Measurements from ENCODE around the gene FNDC3B. TPM values are rescaled to one million over a fixed set of nuclear protein-coding genes. Genes with fewer than 3 reads are reported as not detected.

The FNDC3B gene
- total and polyA plus RNA-seq, 4 donors, result 13.3 to 175 (median 100) TPM

DNA sequence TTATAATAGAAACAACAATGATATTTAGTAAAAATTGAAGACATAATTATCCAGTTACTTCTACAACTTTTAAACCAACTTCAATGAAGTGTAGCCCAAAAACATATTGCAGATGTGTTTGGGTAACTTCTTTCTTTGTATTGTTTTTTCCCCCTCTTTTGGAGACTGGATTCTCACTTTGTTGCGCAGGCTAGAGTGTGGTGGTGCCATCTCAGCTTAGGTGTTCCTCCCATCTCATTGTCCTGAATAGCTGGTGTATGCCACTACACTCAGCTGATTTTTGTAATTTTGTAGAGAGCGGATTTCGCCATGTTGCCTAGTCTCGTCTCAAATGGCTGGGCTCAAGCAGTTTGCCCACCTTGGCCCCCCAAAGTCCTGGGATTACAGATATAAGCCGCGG, 148.1 kb downstream of the FNDC3B start:
- TF ChIP-seq, protein P1, sequence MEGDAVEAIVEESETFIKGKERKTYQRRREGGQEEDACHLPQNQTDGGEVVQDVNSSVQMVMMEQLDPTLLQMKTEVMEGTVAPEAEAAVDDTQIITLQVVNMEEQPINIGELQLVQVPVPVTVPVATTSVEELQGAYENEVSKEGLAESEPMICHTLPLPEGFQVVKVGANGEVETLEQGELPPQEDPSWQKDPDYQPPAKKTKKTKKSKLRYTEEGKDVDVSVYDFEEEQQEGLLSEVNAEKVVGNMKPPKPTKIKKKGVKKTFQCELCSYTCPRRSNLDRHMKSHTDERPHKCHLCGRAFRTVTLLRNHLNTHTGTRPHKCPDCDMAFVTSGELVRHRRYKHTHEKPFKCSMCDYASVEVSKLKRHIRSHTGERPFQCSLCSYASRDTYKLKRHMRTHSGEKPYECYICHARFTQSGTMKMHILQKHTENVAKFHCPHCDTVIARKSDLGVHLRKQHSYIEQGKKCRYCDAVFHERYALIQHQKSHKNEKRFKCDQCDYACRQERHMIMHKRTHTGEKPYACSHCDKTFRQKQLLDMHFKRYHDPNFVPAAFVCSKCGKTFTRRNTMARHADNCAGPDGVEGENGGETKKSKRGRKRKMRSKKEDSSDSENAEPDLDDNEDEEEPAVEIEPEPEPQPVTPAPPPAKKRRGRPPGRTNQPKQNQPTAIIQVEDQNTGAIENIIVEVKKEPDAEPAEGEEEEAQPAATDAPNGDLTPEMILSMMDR (IDR thresholded peaks at IDR 0.05; ENCODE audit: control extremely low read depth, extremely low read depth), result no peak
- no peak overlapping the region for H3K9ac ChIP-seq (ENCODE audit: insufficient read depth in 1 of 2, low read length in 2 of 2)
- no peak overlapping the region for H3K4me3 ChIP-seq
- no peaks in the 10 kb centered on the region for H3K9me3 ChIP-seq (ENCODE audit: control insufficient read depth in 4 of 4, insufficient read depth in 3 of 4, low read length in 3 of 4)
- H3K4me1 ChIP-seq (ENCODE audit: control insufficient read depth in 5 of 5, insufficient read depth in 5 of 5, low read length in 5 of 5), result peaks cover 0 to 10% (median 0%) of the 10 kb centered on the region in 5 donors
- WGBS, 2 donors, result 97 to 98% methylated on average over 6 of the region's 6 CpGs
- ATAC-seq (ENCODE audit: insufficient read depth, low FRiP score) (no peak), DNase-seq (no peak)
- H3K27me3 ChIP-seq (ENCODE audit: control insufficient read depth in 3 of 3, insufficient read depth in 3 of 3, low read length in 2 of 3), result no peaks in the 10 kb centered on the region
- H3K36me3 ChIP-seq (ENCODE audit: control insufficient read depth in 4 of 4, insufficient read depth in 4 of 4, low read length in 4 of 4), result peaks cover 0 to 7% (median 0%) of the 10 kb centered on the region in 4 donors
- no peak overlapping the region for H3K27ac ChIP-seq (ENCODE audit: low read depth in 1 of 2, low read length in 1 of 2)

DNA sequence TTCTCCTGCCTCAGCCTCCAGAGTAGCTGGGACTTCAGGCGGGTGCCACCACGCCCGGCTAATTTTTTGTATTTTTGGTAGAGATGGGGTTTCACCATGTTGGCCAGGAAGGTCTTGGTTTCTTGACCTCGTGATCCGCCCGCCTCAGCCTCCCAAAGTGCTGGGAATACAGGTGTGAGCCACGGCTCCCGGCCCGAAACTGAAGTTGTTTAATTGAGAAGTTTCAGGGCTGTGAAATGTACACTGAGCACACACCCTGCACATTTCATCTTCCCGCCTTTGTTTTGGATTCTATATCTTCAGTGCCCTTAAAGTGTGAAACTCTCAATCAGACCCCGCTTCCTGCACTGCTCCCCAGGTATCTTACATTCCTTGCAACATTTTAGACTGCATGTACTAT, 149.1 kb downstream of the FNDC3B start:
- no peak for ATAC-seq (ENCODE audit: insufficient read depth, low FRiP score)
- no peak overlapping the region for H3K27ac ChIP-seq (ENCODE audit: low read depth in 1 of 2, low read length in 1 of 2)
- no peak overlapping the region for H3K4me3 ChIP-seq
- WGBS, 2 donors, result 95 to 97% methylated on average over 11 of the region's 11 CpGs
- H3K27me3 ChIP-seq (ENCODE audit: control insufficient read depth in 3 of 3, insufficient read depth in 3 of 3, low read length in 2 of 3), result no peaks in the 10 kb centered on the region
- H3K4me1 ChIP-seq (ENCODE audit: control insufficient read depth in 5 of 5, insufficient read depth in 5 of 5, low read length in 5 of 5), result peaks cover 0 to 6% (median 0%) of the 10 kb centered on the region in 5 donors
- DNase-seq, result no peak
- H3K9me3 ChIP-seq (ENCODE audit: control insufficient read depth in 4 of 4, insufficient read depth in 3 of 4, low read length in 3 of 4), result no peaks in the 10 kb centered on the region
- H3K9ac ChIP-seq (ENCODE audit: insufficient read depth in 1 of 2, low read length in 2 of 2), result no peak overlapping the region
- peaks cover 0 to 7% (median 0%) of the 10 kb centered on the region in 4 donors for H3K36me3 ChIP-seq (ENCODE audit: control insufficient read depth in 4 of 4, insufficient read depth in 4 of 4, low read length in 4 of 4)
- TF ChIP-seq, protein P1 (IDR thresholded peaks at IDR 0.05; ENCODE audit: control extremely low read depth, extremely low read depth), result no peak

DNA sequence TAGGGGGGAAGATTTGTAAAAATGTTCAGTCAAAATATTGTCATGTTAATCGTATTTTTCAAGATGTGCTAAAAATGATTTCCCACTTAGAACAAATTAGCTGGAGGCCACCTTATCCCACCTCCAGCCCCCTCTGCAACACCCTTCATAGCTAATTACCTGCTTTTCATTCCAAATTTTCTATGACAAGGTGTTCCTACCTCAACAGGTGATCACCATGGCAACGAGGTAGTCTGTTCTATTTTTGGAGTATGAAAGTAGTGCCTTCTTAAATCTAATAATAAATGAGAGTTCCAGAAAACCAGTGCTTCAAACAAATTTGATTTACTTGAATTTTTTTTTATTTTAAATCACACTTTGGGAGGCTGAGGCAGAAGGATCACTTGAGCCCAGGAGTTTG, 149.8 kb downstream of the FNDC3B start:
- DNase-seq, result no peak
- no peak for ATAC-seq (ENCODE audit: insufficient read depth, low FRiP score)
- TF ChIP-seq, protein P1 (IDR thresholded peaks at IDR 0.05; ENCODE audit: control extremely low read depth, extremely low read depth), result no peak
- Histone ChIP-seq H3K36me3 (ENCODE audit: control insufficient read depth in 4 of 4, insufficient read depth in 4 of 4, low read length in 4 of 4) (peaks cover 0 to 7% (median 0%) of the 10 kb centered on the region in 4 donors), H3K9ac (ENCODE audit: insufficient read depth in 1 of 2, low read length in 2 of 2) (no peak overlapping the region), H3K4me3 (no peak overlapping the region), H3K27me3 (ENCODE audit: control insufficient read depth in 3 of 3, insufficient read depth in 3 of 3, low read length in 2 of 3) (no peaks in the 10 kb centered on the region), H3K4me1 (ENCODE audit: control insufficient read depth in 5 of 5, insufficient read depth in 5 of 5, low read length in 5 of 5) (peaks cover 0 to 3% (median 0%) of the 10 kb centered on the region in 5 donors), H3K9me3 (ENCODE audit: control insufficient read depth in 4 of 4, insufficient read depth in 3 of 4, low read length in 3 of 4) (no peaks in the 10 kb centered on the region), H3K27ac (ENCODE audit: low read depth in 1 of 2, low read length in 1 of 2) (no peak overlapping the region)
- 82 to 88% methylated on average over 2 of the region's 2 CpGs for WGBS, 2 donors

DNA sequence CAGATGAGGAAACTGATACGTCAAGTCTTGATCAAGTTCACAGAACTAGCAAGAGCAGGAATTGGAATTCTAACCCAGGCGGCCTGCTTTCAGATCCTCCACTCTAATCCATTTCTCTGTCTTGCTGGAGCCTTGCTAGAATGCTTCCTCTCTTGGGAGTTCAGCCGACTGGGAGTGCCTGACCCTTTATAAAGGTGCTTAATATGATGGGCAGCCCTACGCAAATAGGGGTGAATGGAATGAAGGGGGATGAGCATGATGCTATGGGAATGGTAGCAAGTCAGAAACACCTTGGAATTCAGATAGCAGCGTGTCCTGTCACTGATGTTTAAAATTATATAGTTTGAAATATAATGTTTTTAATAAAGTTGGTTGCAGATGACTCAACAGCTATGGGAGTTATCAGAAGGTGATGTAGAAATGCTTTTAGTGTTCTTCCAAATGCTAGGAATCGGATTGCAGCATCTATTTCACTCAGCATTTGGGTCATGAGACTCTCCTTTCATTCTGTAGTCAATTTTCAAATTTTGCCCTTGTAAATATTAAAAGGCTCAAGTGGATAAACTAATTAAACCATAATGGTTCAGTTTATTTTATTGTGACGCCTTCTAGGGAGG, 150.7 kb downstream of the FNDC3B start:
- 86 to 90% methylated on average over 7 of the region's 7 CpGs for WGBS, 2 donors
- ATAC-seq (ENCODE audit: insufficient read depth, low FRiP score) (no peak), DNase-seq (no peak)
- Histone ChIP-seq H3K4me1 (ENCODE audit: control insufficient read depth in 5 of 5, insufficient read depth in 5 of 5, low read length in 5 of 5) (peaks cover 0 to 8% (median 0%) of the 10 kb centered on the region in 5 donors), H3K4me3 (no peak overlapping the region), H3K27ac (ENCODE audit: low read depth in 1 of 2, low read length in 1 of 2) (no peak overlapping the region), H3K27me3 (ENCODE audit: control insufficient read depth in 3 of 3, insufficient read depth in 3 of 3, low read length in 2 of 3) (no peaks in the 10 kb centered on the region), H3K9ac (ENCODE audit: insufficient read depth in 1 of 2, low read length in 2 of 2) (no peak overlapping the region), H3K36me3 (ENCODE audit: control insufficient read depth in 4 of 4, insufficient read depth in 4 of 4, low read length in 4 of 4) (peaks cover 0 to 7% (median 0%) of the 10 kb centered on the region in 4 donors), H3K9me3 (ENCODE audit: control insufficient read depth in 4 of 4, insufficient read depth in 3 of 4, low read length in 3 of 4) (no peaks in the 10 kb centered on the region)
- TF ChIP-seq, protein P1 (IDR thresholded peaks at IDR 0.05; ENCODE audit: control extremely low read depth, extremely low read depth), result no peak

All from lung (tissue), 12 donors.